HEK293T (cell line): ENCODE results near the gene MIPOL1.

Experiments
- BHLHE40 ChIP-seq: fragments of 450-650 bp; IDR thresholded peaks from 2 replicates; pipeline ENCODE4 v1.6.1; 2016; ENCODE audit warnings: mild to moderate bottlenecking, moderate library complexity, borderline replicate concordance
- CTBP1 ChIP-seq: fragments of 450-650 bp; IDR thresholded peaks from 2 replicates; pipeline ENCODE4 v1.6.1; 2016; ENCODE audit warnings: borderline replicate concordance
- FOXK2 ChIP-seq: fragments of 450-650 bp; IDR thresholded peaks from 2 replicates; pipeline ENCODE4 v1.6.1; 2016; ENCODE audit warnings: mild to moderate bottlenecking
- L3MBTL2 ChIP-seq: fragments of 450-650 bp; conservative IDR thresholded peaks from 2 replicates; pipeline ENCODE4 v1.6.1; 2016; ENCODE audit warnings: mild to moderate bottlenecking
- LEF1 ChIP-seq: fragments of 450-650 bp; IDR thresholded peaks from 2 replicates; pipeline ENCODE4 v1.6.1; 2017; ENCODE audit warnings: mild to moderate bottlenecking, borderline replicate concordance
- SP1 ChIP-seq: fragments of 450-650 bp; IDR thresholded peaks from 2 replicates; pipeline ENCODE4 v1.6.1; 2017
- SUZ12 ChIP-seq: fragments of 450-650 bp; IDR thresholded peaks from 2 replicates; pipeline ENCODE4 v1.6.1; 2016; ENCODE audit warnings: mild to moderate bottlenecking

DNA sequence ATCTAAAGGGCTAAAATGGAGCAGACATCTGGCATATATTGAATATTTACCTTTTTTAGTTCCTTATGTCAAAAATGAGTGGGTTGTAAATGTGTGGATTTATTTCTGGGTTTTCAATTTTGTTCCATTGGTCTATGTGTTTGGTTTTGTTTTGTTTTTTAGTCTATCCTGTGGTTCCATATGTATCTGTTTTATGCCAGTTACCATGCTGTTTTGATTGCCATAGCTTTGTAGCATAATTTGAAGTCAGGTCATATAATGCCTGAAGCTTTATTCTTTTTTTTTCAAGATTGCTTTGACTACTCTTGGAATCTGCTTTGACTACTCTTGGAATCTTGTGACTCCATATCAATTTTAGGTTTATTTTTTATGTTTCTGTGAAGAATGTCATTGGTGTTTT lies 133.2 kb downstream of the MIPOL1 start:
- TF ChIP-seq CTBP1 (no peak), BHLHE40 (no peak), SP1 (no peak), L3MBTL2 (no peak), FOXK2 (no peak), SUZ12 (no peak), LEF1 (no peak)
